T follicular helper cell (primary cell): Measurements from ENCODE around the gene CPPED1.
"Not testable (repeated sequence)": the region's sequence is repeated elsewhere in the genome, so short reads cannot be mapped to it uniquely, and the experiment has no call there.

Source experiments
- DNase-seq: peaks from one replicate; pipeline ENCODE4 v3.0.0-alpha.2; 2020; ENCODE audit warnings: low read depth

Gene CPPED1

GRCh38 chr16:12802048-12802447 is 1.6 kb downstream of the CPPED1 start:
- no peak for DNase-seq

- no peak for DNase-seq
Measured at GRCh38 chr16:12801511-12802042, 2.1 kb downstream of the CPPED1 start.

- no peak for DNase-seq
Measured at GRCh38 chr16:12800817-12801216, 2.9 kb downstream of the CPPED1 start.

GRCh38 chr16:12799996-12800395 is 3.7 kb downstream of the CPPED1 start:
- not testable (repeated sequence) for DNase-seq

GRCh38 chr16:12798846-12799245 is 4.8 kb downstream of the CPPED1 start:
- no peak for DNase-seq

GRCh38 chr16:12798171-12798570 is 5.5 kb downstream of the CPPED1 start:
- no peak for DNase-seq

GRCh38 chr16:12796498-12796897 is 7.2 kb downstream of the CPPED1 start:
- DNase-seq = no peak

GRCh38 chr16:12794486-12795387 is 8.9 kb downstream of the CPPED1 start:
- DNase-seq = no peak

- no peak for DNase-seq
Measured at GRCh38 chr16:12793865-12794240, 9.8 kb downstream of the CPPED1 start.

GRCh38 chr16:12793120-12793864 is 10.4 kb downstream of the CPPED1 start:
- DNase-seq = no peak

GRCh38 chr16:12792528-12792927 is 11.2 kb downstream of the CPPED1 start:
- DNase-seq = not testable (repeated sequence)

GRCh38 chr16:12791340-12791739 is 12.3 kb downstream of the CPPED1 start:
- DNase-seq = no peak

GRCh38 chr16:12788758-12789157 is 14.9 kb downstream of the CPPED1 start:
- no peak for DNase-seq

- DNase-seq = no peak
Measured at GRCh38 chr16:12786081-12786480, 17.6 kb downstream of the CPPED1 start.

- DNase-seq = no peak
Measured at GRCh38 chr16:12784076-12784475, 19.6 kb downstream of the CPPED1 start.

- DNase-seq = no peak
Measured at GRCh38 chr16:12781777-12782176, 21.9 kb downstream of the CPPED1 start.

- DNase-seq = no peak
Measured at GRCh38 chr16:12780467-12780866, 23.2 kb downstream of the CPPED1 start.

- no peak for DNase-seq
Measured at GRCh38 chr16:12778726-12779125, 25.0 kb downstream of the CPPED1 start.

- DNase-seq = no peak
Measured at GRCh38 chr16:12775656-12776236, 27.9 kb downstream of the CPPED1 start.

GRCh38 chr16:12773221-12773620 is 30.5 kb downstream of the CPPED1 start:
- no peak for DNase-seq

GRCh38 chr16:12771341-12771798 is 32.3 kb downstream of the CPPED1 start:
- no peak for DNase-seq

- no peak for DNase-seq
Measured at GRCh38 chr16:12769525-12769924, 34.2 kb downstream of the CPPED1 start.
